Activated T-cell treated with anti-CD3 and anti-CD28 coated beads, Interleukin-2, amount 50 U/mL, for 72 hours (primary cell): ENCODE measurements around the gene THSD4. TPM values are rescaled to one million over a fixed set of nuclear protein-coding genes. Genes with fewer than 3 reads are reported as not detected.

Source experiments
- ATAC-seq, 2 donors: fragments of 150-1000 bp; cut with Tn5 transposase; replicated peaks in 1 of 2; 2 replicates each; pipeline ENCODE4 v1.10.0; 2021; ENCODE audit warnings: moderate library complexity in 2 of 2, mild to moderate bottlenecking in 1 of 2
- DNase-seq, 2 donors: peaks; one replicate each; pipeline ENCODE4 v3.0.0; 2021 to 2022; ENCODE audit warnings: mixed read lengths in 1 of 2
- H3K27ac Mint-ChIP-seq: one replicate; pipeline ENCODE4 v1.8.0; 2022; ENCODE audit warnings: mild to moderate bottlenecking, moderate library complexity, mixed read lengths
- H3K27me3 Mint-ChIP-seq: one replicate; pipeline ENCODE4 v1.8.0; 2022; ENCODE audit warnings: low read depth, mixed read lengths
- H3K36me3 Mint-ChIP-seq, 2 donors: one replicate each; pipeline ENCODE4 v1.8.0; 2022; ENCODE audit warnings: mixed read lengths in 2 of 2, mild to moderate bottlenecking in 1 of 2; ENCODE audit not compliant: insufficient read depth in 2 of 2
- H3K4me1 Mint-ChIP-seq: one replicate; pipeline ENCODE4 v1.8.0; 2022; ENCODE audit warnings: low read depth, mixed read lengths
- H3K4me3 Mint-ChIP-seq, 2 donors: one replicate each; pipeline ENCODE4 v1.8.0; 2022; ENCODE audit warnings: mild to moderate bottlenecking in 2 of 2, mixed read lengths in 2 of 2, moderate library complexity in 2 of 2
- H3K9me3 Mint-ChIP-seq, 2 donors: one replicate each; pipeline ENCODE4 v1.8.0; 2022; ENCODE audit warnings: mixed read lengths in 2 of 2
- total RNA-seq, 2 donors: library from RNA; stranded (reverse); gene quantifications; one replicate each; pipeline ENCODE4 v1.2.3, GENCODE V29; 2022

Gene THSD4
- total RNA-seq, 2 donors from 2014 or later, result not detected

GRCh38 chr15:71595846-71596553 lies 480.7 kb downstream of the THSD4 start:
- DNase-seq (no peak), ATAC-seq (no peak)
- no peaks in the 10 kb centered on the region for H3K27me3 Mint-ChIP-seq
- H3K4me3 Mint-ChIP-seq, result no peak overlapping the region
- H3K27ac Mint-ChIP-seq, result no peak overlapping the region
- no peaks in the 10 kb centered on the region for H3K4me1 Mint-ChIP-seq
- no peaks in the 10 kb centered on the region for H3K9me3 Mint-ChIP-seq
- no peaks in the 10 kb centered on the region for H3K36me3 Mint-ChIP-seq

DNA sequence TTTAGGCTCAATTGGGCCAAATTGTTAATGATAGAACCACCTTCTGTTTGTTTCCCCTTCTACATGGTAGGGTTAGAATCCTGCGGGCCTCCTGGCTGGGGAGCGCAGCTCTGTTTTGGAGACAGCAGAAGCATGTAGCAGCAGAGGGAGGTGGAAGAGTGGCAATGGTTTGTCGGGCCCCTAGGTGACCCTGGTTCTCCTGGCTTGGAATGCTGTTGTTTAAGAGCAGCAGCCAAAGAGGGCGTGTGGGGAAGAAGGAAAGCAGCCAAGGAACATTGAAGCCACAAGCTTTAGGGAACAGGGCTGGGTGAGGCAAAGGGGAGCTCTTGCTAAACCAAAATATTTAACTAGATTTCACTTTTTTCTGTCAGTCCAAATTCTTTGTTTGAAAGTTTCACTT lies 481.4 kb downstream of the THSD4 start:
- DNase-seq, result no peak

DNA sequence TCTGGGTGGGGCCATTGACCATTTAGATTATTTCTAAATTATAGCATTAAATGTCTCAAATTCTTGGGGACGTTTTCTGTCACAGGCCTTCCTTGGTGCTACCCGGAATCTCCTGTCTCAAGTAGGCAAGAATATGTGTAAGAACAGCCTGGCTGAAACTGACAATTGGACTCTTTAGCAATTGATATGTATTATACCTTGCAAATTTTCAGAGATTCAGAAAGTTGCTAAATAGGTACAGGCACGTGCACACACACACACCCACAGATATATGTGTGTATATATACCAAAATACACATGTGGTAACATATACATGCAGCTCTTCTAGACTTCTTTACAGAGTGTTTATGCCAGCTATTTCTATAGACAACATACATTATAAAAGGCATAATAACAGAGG lies 481.9 kb downstream of the THSD4 start:
- Mint-ChIP-seq H3K4me3 (no peak overlapping the region), H3K36me3 (no peaks in the 10 kb centered on the region), H3K27me3 (no peaks in the 10 kb centered on the region), H3K9me3 (no peaks in the 10 kb centered on the region), H3K27ac (no peak overlapping the region), H3K4me1 (no peaks in the 10 kb centered on the region)
- ATAC-seq (no peak), DNase-seq (no peak)

More for the DNA sequence above, 481.4 kb downstream of the THSD4 start:
- no peak for ATAC-seq
- no peak overlapping the region for H3K27ac Mint-ChIP-seq
- no peaks in the 10 kb centered on the region for H3K27me3 Mint-ChIP-seq
- H3K4me1 Mint-ChIP-seq, result no peaks in the 10 kb centered on the region
- H3K9me3 Mint-ChIP-seq, result no peaks in the 10 kb centered on the region
- H3K4me3 Mint-ChIP-seq, result no peak overlapping the region
- no peaks in the 10 kb centered on the region for H3K36me3 Mint-ChIP-seq

GRCh38 chr15:71597637-71598036 lies 482.4 kb downstream of the THSD4 start:
- Mint-ChIP-seq H3K9me3 (no peaks in the 10 kb centered on the region), H3K27ac (no peak overlapping the region)
- ATAC-seq, result no peak

GRCh38 chr15:71598741-71599140 lies 483.5 kb downstream of the THSD4 start:
- no peak for DNase-seq
- Mint-ChIP-seq H3K4me1 (no peaks in the 10 kb centered on the region), H3K9me3 (peaks cover 0 to 2% of the 10 kb centered on the region in 2 donors), H3K4me3 (no peak overlapping the region), H3K36me3 (no peaks in the 10 kb centered on the region), H3K27me3 (no peaks in the 10 kb centered on the region), H3K27ac (no peak overlapping the region)
- ATAC-seq, result no peak

More at GRCh38 chr15:71597637-71598036, 482.4 kb downstream of the THSD4 start:
- Mint-ChIP-seq H3K4me1 (no peaks in the 10 kb centered on the region), H3K4me3 (no peak overlapping the region), H3K36me3 (no peaks in the 10 kb centered on the region), H3K27me3 (no peaks in the 10 kb centered on the region)
- DNase-seq, result no peak

DNA sequence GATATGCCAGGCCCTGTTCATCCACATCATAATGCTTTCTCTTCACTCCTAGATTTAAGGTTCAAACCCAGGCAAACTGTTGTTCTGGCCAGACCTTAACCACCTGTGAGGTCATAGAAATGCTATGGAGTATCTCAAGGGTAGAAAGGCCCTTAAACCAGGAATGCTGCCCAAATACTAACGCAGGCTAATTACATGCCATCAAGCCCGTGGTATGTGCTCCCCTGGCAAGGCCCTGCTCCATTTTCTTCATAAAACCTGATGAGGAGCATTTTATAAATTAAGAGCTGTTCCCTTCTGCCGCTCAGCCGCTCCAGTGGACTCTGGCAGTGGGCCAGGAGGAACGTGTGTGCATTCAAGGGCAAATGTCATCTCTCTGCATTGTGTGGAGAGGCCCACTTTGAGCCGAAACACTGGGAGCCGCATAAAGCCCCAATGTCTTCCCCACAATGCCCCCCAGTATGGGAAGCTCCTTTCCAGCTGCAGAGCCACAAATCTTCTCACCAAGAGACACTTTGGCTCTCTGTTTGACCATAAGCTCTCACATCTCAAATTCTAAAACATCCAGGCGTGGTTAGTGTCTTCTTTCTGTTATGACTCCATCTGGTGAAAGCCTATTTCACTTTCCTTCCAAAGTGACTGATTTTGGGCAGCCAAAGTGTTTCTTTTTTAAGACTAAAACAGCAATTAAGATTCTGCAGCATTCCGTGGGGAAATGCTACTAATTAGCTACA lies 484.3 kb downstream of the THSD4 start:
- H3K9me3 Mint-ChIP-seq, result peaks cover 0 to 2% of the 10 kb centered on the region in 2 donors
- no peak for ATAC-seq
- no peak overlapping the region for H3K27ac Mint-ChIP-seq
- H3K27me3 Mint-ChIP-seq, result no peaks in the 10 kb centered on the region
- H3K36me3 Mint-ChIP-seq, result no peaks in the 10 kb centered on the region
- no peak for DNase-seq
- H3K4me3 Mint-ChIP-seq, result no peak overlapping the region
- no peaks in the 10 kb centered on the region for H3K4me1 Mint-ChIP-seq

DNA sequence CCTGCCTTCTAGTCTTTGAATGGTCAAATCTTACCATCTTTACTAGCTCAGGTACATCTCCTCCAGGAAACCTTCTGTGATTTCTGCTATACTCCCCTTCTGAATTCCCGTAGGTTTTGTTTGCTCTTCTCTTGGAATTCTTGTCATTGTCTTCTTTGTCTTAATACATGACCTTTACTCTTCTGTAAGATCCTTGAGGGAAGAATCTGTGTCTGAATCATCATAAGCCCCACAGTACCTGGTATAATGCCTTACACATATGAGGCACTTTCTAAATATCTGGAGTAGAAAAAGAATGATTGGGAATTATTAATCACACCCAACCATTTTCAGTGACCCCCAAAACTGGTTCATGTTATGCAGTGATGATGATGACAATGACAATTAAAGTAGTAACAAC lies 485.0 kb downstream of the THSD4 start:
- Mint-ChIP-seq H3K4me3 (no peak overlapping the region), H3K27ac (no peak overlapping the region), H3K27me3 (peaks cover under 1% of the 10 kb centered on the region), H3K36me3 (no peaks in the 10 kb centered on the region), H3K4me1 (no peaks in the 10 kb centered on the region), H3K9me3 (peaks cover 2% of the 10 kb centered on the region in 2 donors)
- ATAC-seq, result no peak
- no peak for DNase-seq

GRCh38 chr15:71601038-71601834 lies 486.0 kb downstream of the THSD4 start:
- peaks cover 4 to 6% of the 10 kb centered on the region in 2 donors for H3K9me3 Mint-ChIP-seq
- H3K36me3 Mint-ChIP-seq, result no peaks in the 10 kb centered on the region
- H3K4me3 Mint-ChIP-seq, result no peak overlapping the region
- ATAC-seq (no peak), DNase-seq (no peak)
- peaks cover 6% of the 10 kb centered on the region for H3K27me3 Mint-ChIP-seq
- H3K27ac Mint-ChIP-seq, result no peak overlapping the region
- H3K4me1 Mint-ChIP-seq, result no peaks in the 10 kb centered on the region

GRCh38 chr15:71603379-71603778 lies 488.1 kb downstream of the THSD4 start:
- ATAC-seq (no peak), DNase-seq (no peak)
- Mint-ChIP-seq H3K36me3 (no peaks in the 10 kb centered on the region), H3K9me3 (peaks cover 4 to 6% of the 10 kb centered on the region in 2 donors), H3K27ac (no peak overlapping the region), H3K27me3 (peaks cover 6% of the 10 kb centered on the region), H3K4me1 (no peaks in the 10 kb centered on the region), H3K4me3 (no peak overlapping the region)

- H3K9me3 Mint-ChIP-seq, result peaks cover 4 to 6% of the 10 kb centered on the region in 2 donors
- no peak overlapping the region for H3K4me3 Mint-ChIP-seq
- H3K27ac Mint-ChIP-seq, result no peak overlapping the region
- H3K27me3 Mint-ChIP-seq, result peaks cover 14% of the 10 kb centered on the region
- ATAC-seq (no peak), DNase-seq (no peak)
- H3K4me1 Mint-ChIP-seq, result no peaks in the 10 kb centered on the region
- no peaks in the 10 kb centered on the region for H3K36me3 Mint-ChIP-seq
Observed at GRCh38 chr15:71607383-71607782, 492.1 kb downstream of the THSD4 start.

- ATAC-seq (no peak), DNase-seq (no peak)
- Mint-ChIP-seq H3K27ac (no peak overlapping the region), H3K4me1 (no peaks in the 10 kb centered on the region), H3K4me3 (no peak overlapping the region), H3K9me3 (no peaks in the 10 kb centered on the region), H3K27me3 (peaks cover 17% of the 10 kb centered on the region), H3K36me3 (no peaks in the 10 kb centered on the region)
Observed at GRCh38 chr15:71610728-71611552, 495.7 kb downstream of the THSD4 start.

- ATAC-seq, result no peak
- peaks cover 17% of the 10 kb centered on the region for H3K27me3 Mint-ChIP-seq
- no peaks in the 10 kb centered on the region for H3K9me3 Mint-ChIP-seq
- no peaks in the 10 kb centered on the region for H3K4me1 Mint-ChIP-seq
- no peak for DNase-seq
- H3K36me3 Mint-ChIP-seq, result no peaks in the 10 kb centered on the region
- H3K27ac Mint-ChIP-seq, result no peak overlapping the region
- H3K4me3 Mint-ChIP-seq, result no peak overlapping the region
Observed at GRCh38 chr15:71611553-71612396, 496.5 kb downstream of the THSD4 start.
